ENCODE data around the gene KIRREL3. TPM values are rescaled to one million over a fixed set of nuclear protein-coding genes. Genes with fewer than 3 reads are reported as not detected.

Gene KIRREL3
- total and polyA plus RNA-seq, 10 donors, result 0.50 to 5.4 (median 2.0) TPM

GRCh38 chr11:126804363-126804762 lies 196.2 kb downstream of the KIRREL3 start:
- H3K4me1 ChIP-seq, result no peaks in the 10 kb centered on the region
- H3K27me3 ChIP-seq (replicated peaks in 1 of 7), result peaks cover 0 to 11% (median 0%) of the 10 kb centered on the region in 7 donors
- no peaks in the 10 kb centered on the region for H3K36me3 ChIP-seq
- H3K9me3 ChIP-seq, result no peaks in the 10 kb centered on the region
- WGBS, 5 donors, result 70 to 84% (median 77%) methylated on average over 2 of the region's 2 CpGs
- H3K27ac ChIP-seq, result no peak overlapping the region
- no peak for TF ChIP-seq POLR2AphosphoS5 (IDR thresholded peaks at IDR 0.05)
- TF ChIP-seq CTCF (IDR thresholded peaks at IDR 0.05 in 8 of 11, conservative IDR thresholded peaks at IDR 0.05 in 3 of 11), result no peak
- no peak for TF ChIP-seq POLR2A (IDR thresholded peaks at IDR 0.05)
- intact Hi-C loops (cut with DNase I; ENCODE audit: low total_unique reads), result no loop called here
- H3K4me3 ChIP-seq, result no peak overlapping the region
- no peak for DNase-seq

- TF ChIP-seq POLR2A (IDR thresholded peaks at IDR 0.05) (no peak), CTCF (IDR thresholded peaks at IDR 0.05 in 8 of 11, conservative IDR thresholded peaks at IDR 0.05 in 3 of 11) (no peak), POLR2AphosphoS5 (IDR thresholded peaks at IDR 0.05) (no peak)
- Histone ChIP-seq H3K9me3 (no peaks in the 10 kb centered on the region), H3K36me3 (no peaks in the 10 kb centered on the region), H3K27ac (no peak overlapping the region), H3K4me3 (no peak overlapping the region), H3K4me1 (no peaks in the 10 kb centered on the region), H3K27me3 (replicated peaks in 1 of 7) (peaks cover 0 to 11% (median 0%) of the 10 kb centered on the region in 7 donors)
- no peak for DNase-seq
- intact Hi-C loops (cut with DNase I; ENCODE audit: low total_unique reads), result no loop called here
- WGBS, 5 donors, result 60 to 83% (median 79%) methylated on average over 3 of the region's 3 CpGs
These were observed 200.6 kb downstream of the KIRREL3 start for GRCh38 chr11:126800009-126800408.

GRCh38 chr11:126797457-126798169 lies 203.0 kb downstream of the KIRREL3 start:
- Histone ChIP-seq H3K9me3 (no peaks in the 10 kb centered on the region), H3K4me1 (no peaks in the 10 kb centered on the region), H3K27ac (no peak overlapping the region), H3K4me3 (no peak overlapping the region), H3K27me3 (replicated peaks in 1 of 7) (no peaks in the 10 kb centered on the region), H3K36me3 (no peaks in the 10 kb centered on the region)
- TF ChIP-seq POLR2AphosphoS5 (IDR thresholded peaks at IDR 0.05), result no peak
- TF ChIP-seq POLR2A (IDR thresholded peaks at IDR 0.05), result no peak
- TF ChIP-seq CTCF (IDR thresholded peaks at IDR 0.05 in 8 of 11, conservative IDR thresholded peaks at IDR 0.05 in 3 of 11), result no peak
- intact Hi-C loops (cut with DNase I; ENCODE audit: low total_unique reads), result no loop called here
- WGBS, 5 donors, result 81 to 84% (median 82%) methylated on average over 5 of the region's 5 CpGs
- DNase-seq, result no peak

- 74 to 88% (median 75%) methylated on average over 6 of the region's 6 CpGs for WGBS, 5 donors
- DNase-seq, result no peak
- peaks cover 0 to 4% (median 0%) of the 10 kb centered on the region in 6 donors for H3K4me1 ChIP-seq
- intact Hi-C loops (cut with DNase I; ENCODE audit: low total_unique reads), result no loop called here
- no peak overlapping the region for H3K27ac ChIP-seq
- H3K4me3 ChIP-seq, result no peak overlapping the region
- no peak for TF ChIP-seq POLR2AphosphoS5 (IDR thresholded peaks at IDR 0.05)
- no peak for TF ChIP-seq CTCF (IDR thresholded peaks at IDR 0.05 in 8 of 11, conservative IDR thresholded peaks at IDR 0.05 in 3 of 11)
- no peak for TF ChIP-seq POLR2A (IDR thresholded peaks at IDR 0.05)
- H3K36me3 ChIP-seq, result no peaks in the 10 kb centered on the region
- H3K9me3 ChIP-seq, result no peaks in the 10 kb centered on the region
- H3K27me3 ChIP-seq (replicated peaks in 1 of 7), result no peaks in the 10 kb centered on the region
These were observed 207.0 kb downstream of the KIRREL3 start for GRCh38 chr11:126793596-126793995.
